HG03103 (cell line): Measurements from ENCODE around the gene RASA2.
"Not testable (repeated sequence)": the region's sequence is repeated elsewhere in the genome, so short reads cannot be mapped to it uniquely, and the experiment has no call there.

Source experiments
- ATAC-seq: cut with Tn5 transposase; IDR thresholded peaks from one replicate; pipeline ENCODE4 v1.9.1; 2021; ENCODE audit warnings: low read depth; ENCODE audit not compliant: unreplicated experiment

RASA2 gene

DNA sequence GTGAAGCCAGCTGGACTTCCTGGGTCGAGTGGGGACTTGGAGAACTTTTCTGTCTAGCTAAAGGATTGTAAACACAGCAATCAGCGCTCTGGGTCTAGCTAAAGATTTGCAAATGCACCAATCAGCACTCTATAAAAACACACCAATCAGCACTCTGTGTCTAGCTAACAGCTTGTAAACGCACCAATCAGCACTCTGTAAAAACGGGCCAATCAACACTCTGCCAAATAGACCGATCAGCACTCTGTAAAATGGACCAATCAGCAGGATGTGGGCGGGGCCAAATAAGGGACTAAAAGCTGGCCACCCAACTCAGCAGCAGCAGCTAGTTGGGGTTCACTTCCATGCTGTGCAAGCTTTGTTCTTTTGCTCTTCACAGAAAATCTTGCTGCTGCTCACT, 141.5 kb downstream of the RASA2 start:
- ATAC-seq, result not testable (repeated sequence)

DNA sequence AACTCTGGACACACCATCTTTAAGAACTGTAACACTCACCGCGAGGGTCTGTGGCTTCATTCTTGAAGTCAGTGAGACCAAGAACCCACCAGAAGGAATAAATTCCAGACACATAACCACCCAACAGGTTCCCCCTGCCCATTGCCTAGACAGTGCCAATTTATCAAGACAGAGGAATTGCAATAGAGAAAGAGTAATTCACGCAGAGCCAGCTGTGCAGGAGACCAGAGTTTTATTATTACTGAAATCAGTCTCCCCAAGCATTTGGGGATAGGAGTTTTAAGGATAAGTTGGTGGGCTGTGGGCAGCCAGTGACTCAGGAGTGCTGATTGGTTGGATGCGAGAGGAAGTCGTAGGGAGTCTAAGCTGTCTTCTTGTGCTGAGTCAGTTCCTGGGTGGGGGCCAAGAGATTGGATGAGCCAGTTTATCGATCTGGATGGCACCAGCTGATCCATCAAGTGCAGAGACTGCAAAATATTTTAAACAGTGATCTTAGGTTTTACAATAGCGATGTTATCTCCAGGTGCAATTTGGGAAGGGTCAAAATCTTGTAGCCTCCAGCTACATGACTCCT, 142.1 kb downstream of the RASA2 start:
- ATAC-seq, result not testable (repeated sequence)

DNA sequence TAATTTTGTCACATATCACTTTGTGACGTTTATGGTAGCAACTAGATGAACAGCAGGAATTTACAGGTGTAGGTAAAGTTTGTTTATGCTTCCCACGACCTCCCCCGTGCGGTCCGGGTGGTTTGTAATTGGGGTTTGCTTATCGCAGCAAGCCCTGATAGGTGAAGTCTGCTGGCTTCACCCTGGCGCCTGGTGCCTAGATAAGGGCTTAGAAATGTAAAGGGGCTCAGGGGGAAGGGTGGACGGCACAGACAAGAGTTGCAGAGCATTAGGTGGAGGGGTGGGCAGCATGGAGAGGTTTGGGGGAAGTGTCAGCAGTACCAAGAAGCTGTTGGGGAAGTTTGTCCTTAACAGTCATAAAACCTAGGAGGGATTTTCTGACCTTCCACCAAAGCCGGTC, 143.1 kb downstream of the RASA2 start:
- ATAC-seq, result no peak

GRCh38 chr3:141632779-141633374, 146.1 kb downstream of the RASA2 start:
- no peak for ATAC-seq

GRCh38 chr3:141642215-141642614, 155.4 kb downstream of the RASA2 start:
- ATAC-seq, result no peak

DNA sequence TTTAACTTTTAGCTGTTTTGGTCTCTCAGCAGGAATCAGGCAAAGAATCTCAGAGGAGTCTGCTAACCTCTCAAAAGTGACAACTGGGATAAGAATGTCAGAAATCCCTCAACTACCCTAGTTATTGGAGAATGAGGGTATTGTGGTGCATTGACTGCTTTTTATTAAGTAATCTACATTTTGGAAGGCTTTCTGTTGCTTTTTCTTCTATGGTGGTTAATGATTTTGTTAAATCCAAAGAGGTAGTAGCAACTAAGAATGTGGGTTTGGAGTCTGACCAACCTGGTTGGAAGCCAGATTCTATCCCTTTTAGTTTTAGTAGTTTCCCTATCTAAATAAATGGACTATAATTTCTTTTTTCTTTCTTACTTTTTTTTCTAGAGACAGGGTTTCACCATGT, 156.6 kb downstream of the RASA2 start:
- ATAC-seq, result no peak

GRCh38 chr3:141643796-141644195, 157.0 kb downstream of the RASA2 start:
- no peak for ATAC-seq

DNA sequence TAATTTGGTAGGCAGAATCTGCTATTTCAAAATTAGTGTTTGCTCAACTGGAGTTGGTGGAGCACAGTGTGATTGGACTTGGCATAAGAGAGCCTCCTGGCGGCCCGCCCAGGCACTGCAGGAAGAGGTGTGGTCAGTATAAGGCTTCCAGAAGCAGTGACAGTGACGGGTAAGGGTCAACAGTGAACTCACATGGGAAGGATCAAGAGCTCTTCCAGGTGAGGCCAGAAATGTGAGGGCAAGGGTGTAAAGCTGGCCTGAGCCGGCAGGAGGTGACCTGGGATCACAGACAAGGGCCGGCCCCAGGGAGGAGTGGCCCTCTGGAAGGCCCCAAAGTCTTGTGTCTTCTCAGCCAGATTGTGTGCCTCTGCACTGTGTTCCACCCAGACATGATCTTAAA, 158.1 kb downstream of the RASA2 start:
- ATAC-seq, result no peak

DNA sequence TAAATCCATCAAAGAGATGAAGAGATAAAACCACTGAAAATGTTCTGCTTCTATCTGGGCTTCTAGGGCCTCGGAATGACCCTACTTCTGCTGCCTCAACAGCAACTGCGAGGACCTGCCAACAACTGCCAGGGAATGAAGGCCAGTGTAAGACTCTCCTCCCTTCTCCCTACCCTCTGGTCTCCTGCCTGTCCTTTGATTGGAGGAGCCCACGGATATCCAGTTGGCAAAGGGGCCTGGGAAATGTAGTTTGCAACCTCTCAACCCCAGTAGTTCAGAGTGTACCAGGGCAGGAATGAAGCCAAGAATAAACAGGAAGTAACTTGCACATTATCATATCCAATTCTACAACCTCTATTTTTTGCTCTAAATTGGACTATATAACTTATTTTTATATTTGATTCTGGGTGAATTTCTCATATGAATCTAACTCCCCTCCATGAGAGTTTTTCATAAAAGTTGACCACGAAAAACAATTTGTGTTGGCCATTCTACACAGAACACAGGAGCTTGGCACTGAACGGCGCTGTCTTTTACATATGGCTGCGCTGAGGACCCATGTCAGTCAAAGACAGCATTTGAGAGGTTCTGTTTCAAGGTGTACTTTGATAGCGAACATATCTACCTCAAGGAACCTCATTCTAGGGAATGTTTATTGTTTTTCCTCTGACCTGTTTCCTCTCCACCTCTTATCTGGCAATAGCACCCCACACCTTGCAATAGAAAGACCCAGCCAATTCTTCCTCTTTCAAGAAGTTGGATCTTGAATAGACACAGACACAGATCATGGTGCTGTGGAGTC, 160.1 kb downstream of the RASA2 start:
- no peak for ATAC-seq

GRCh38 chr3:141647562-141647915, 160.7 kb downstream of the RASA2 start:
- no peak for ATAC-seq

DNA sequence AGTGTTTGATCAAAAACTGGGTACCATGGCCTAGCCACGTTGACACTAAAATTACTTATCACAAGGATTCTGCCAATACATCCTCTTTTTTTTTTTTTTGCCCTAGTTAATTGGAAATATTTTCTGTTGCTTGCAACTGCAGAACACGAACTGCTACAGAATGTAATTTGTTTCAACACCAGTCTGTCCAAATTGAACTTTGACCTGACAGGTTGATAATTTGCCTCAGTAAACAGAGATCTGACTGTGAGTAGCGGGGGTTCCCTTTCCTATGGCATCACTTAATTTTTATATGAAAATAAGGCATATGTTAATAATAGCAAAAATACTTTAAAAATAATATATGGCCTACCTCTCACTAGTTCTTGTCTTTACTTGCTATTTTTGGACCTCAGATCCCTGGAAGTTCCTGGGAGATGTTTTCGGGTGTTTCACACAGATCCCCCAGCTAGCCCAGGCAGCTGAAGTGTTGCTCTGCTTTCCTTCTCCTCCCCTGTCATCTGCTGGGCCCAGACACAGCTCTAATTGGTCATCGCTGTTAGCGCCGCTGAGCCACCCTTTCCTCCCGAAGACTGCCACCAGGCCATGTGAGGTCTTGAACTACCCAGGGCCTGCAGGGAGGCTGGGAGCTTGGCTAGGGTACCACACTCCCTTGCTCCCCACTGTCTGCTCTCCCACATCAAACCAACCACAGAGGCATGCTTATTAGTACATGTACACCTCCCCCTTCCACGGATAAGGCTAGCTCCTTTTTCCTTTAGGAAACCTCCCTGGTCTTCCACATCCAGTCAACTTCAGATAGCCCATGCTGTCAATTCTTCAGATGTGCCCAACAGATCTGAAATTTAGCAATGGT, 161.5 kb downstream of the RASA2 start:
- no peak for ATAC-seq

GRCh38 chr3:141649871-141650270, 163.0 kb downstream of the RASA2 start:
- no peak for ATAC-seq

- no peak for ATAC-seq
These were observed 164.0 kb downstream of the RASA2 start for GRCh38 chr3:141650783-141651182.

DNA sequence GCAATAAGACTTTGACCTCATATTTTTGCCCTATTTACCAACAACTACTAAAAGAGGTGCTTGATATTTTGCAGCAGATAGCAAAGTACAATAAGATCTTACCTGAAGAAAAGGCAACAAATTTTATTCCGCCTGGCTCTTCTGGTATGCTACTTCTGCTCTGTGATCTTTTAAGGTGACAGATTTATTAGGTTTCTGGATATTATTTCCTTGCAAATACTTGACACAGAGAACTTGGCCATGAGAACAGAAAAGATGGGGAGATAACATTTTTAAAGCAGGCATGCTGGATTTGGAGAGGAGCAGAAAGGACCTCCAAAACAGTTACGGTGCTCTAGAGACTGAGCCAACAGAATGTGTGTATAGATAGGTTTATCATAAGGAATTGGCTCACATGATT, 164.6 kb downstream of the RASA2 start:
- ATAC-seq, result no peak

- ATAC-seq, result no peak
These were observed 165.5 kb downstream of the RASA2 start for GRCh38 chr3:141652349-141652748.

DNA sequence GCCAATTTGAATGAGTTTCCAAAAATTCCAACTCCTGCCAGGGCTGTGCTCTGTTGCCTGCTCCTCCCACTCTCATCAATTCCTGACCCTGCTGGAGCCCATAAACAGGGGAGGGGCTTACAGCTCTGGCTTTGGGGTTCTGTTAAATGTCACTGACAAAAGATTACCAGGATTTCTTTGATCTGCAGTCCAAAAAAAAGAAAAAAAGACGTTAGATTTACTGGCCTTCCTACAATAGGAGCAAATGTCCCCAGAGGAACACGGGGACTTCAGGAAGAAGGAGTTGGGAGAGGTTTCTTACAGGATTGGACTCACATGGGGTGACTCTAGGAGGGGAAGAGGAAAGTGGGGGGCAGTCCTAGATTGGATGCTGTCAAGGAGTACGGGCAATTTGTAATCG, 167.0 kb downstream of the RASA2 start:
- no peak for ATAC-seq

GRCh38 chr3:141655801-141656200, 169.0 kb downstream of the RASA2 start:
- ATAC-seq, result no peak

DNA sequence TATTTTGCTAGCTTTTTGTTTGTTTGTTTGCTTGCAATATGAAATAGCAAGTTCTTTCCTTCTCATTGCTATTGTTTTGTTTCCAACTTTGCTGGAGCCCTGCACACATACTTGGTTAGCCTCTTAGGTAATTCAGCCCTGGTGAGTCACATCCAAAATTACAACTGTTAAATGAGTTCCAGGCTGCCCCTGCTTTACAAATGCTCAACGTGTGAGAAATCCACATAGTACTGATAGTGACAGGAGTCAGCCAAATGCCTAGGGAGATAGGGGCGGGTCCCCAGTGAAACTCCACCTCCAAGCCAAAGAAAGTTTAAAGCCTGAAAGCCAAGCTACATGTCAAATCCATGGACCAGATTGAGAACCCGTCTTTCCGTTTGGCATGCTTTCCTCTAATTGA, 169.9 kb downstream of the RASA2 start:
- no peak for ATAC-seq

GRCh38 chr3:141657516-141657915, 170.7 kb downstream of the RASA2 start:
- ATAC-seq, result no peak

GRCh38 chr3:141659821-141660613, 173.2 kb downstream of the RASA2 start:
- no peak for ATAC-seq

- no peak for ATAC-seq
These were observed 173.8 kb downstream of the RASA2 start for GRCh38 chr3:141660614-141660947.
